GM12891 (cell line): ENCODE results near the gene TGFBR2.

Experiments used
- POLR2A ChIP-seq: IDR thresholded peaks from 2 replicates; pipeline ENCODE4 v1.6.1; 2011; ENCODE audit warnings: low read depth, low read length, control low read depth
- POLR2AphosphoS5 ChIP-seq: IDR thresholded peaks from 2 replicates; pipeline ENCODE4 v1.6.1; 2011; ENCODE audit warnings: low read depth, low read length, control low read depth
- POU2F2 ChIP-seq: IDR thresholded peaks from 2 replicates; pipeline ENCODE4 v1.6.1; 2011; ENCODE audit warnings: low read depth, mild to moderate bottlenecking, control low read depth, low read length, moderate library complexity
- TAF1 ChIP-seq: IDR thresholded peaks from 2 replicates; pipeline ENCODE4 v1.6.1; 2011; ENCODE audit warnings: low read depth, low read length, control low read depth

DNA sequence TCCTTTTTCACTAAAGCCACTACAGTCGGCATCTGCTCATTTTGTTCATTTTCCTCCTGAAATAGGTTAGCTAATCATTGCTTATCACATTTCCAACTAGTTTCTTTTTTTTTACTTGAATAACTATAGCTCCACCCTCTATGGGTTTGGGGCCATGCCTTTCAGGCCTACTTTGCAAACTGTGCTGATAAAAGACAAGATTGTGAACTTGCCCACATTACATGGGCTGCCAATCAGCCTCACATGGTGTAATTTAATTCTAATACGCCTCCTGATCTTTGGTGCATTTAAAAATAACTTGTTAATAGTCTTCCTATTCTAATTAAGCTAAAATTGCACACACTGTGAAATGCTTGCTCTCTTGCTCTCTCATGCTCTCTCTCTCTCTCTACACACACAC lies 90.5 kb downstream of the TGFBR2 start:
- TF ChIP-seq POLR2AphosphoS5, result no peak
- TF ChIP-seq POLR2A, result no peak
- TF ChIP-seq POU2F2, result no peak
- TF ChIP-seq TAF1, result no peak
